Cardiac muscle cell (in vitro differentiated cells and primary cell): ENCODE results near the gene PLA2G2E. TPM values are rescaled to one million over a fixed set of nuclear protein-coding genes. Genes with fewer than 3 reads are reported as not detected.
A peak's percentile ranks its signal among the peaks of the same experiment; 100 is the strongest.

Source experiments
- DNase-seq, 2 donors: peaks; one replicate each; pipeline versions ENCODE4 v3.0.0 to v3.0.0-alpha.2; 2010 to 2017; ENCODE audit warnings: low read depth in 1 of 2, low spot score in 1 of 2
- H3K27ac ChIP-seq: fragments of 200-600 bp; sonication (generic); 2 replicates; pipeline ENCODE4 v1.5.1; 2016
- H3K27me3 ChIP-seq: fragments of 200-600 bp; sonication (generic); 2 replicates; pipeline ENCODE4 v1.6.0; 2016; ENCODE audit warnings: control low read depth
- H3K36me3 ChIP-seq: fragments of 200-600 bp; sonication (generic); 2 replicates; pipeline ENCODE4 v1.5.1; 2016; ENCODE audit warnings: control low read depth
- H3K4me1 ChIP-seq: fragments of 200-600 bp; sonication (generic); 2 replicates; pipeline ENCODE4 v1.8.1; 2017; ENCODE audit warnings: low read depth, mild to moderate bottlenecking, mixed run types
- H3K4me3 ChIP-seq: fragments of 200-600 bp; sonication (generic); 2 replicates; pipeline ENCODE4 v1.5.1; 2016; ENCODE audit warnings: mild to moderate bottlenecking
- H3K9me3 ChIP-seq: fragments of 200-600 bp; sonication (generic); 2 replicates; pipeline ENCODE4 v1.5.1; 2017; ENCODE audit warnings: low read depth, mild to moderate bottlenecking, control low read depth
- CTCF ChIP-seq: IDR thresholded peaks from 2 replicates; pipeline ENCODE4 v1.5.1; 2012; ENCODE audit warnings: low read depth, mild to moderate bottlenecking, low read length
- polyA plus RNA-seq: library from polyadenylated mRNA; unstranded; fragments of >200 nt; fragmentation: Nextera tagmentation; extraction: Ambion mirVana; gene quantifications from 2 replicates; pipeline ENCODE4 v1.2.1, GENCODE V29; 2016
- total RNA-seq: library from RNA; depleted of rRNA; stranded (reverse); fragments of >200 nt; gene quantifications from 2 replicates; pipeline ENCODE4 v1.2.3, GENCODE V29; 2016

The PLA2G2E gene
- total and polyA plus RNA-seq, 2 experiments from 2014 or later, result not detected

- no peaks in the 10 kb centered on the region for H3K9me3 ChIP-seq
- H3K27ac ChIP-seq, result no peak overlapping the region
- H3K4me3 ChIP-seq, result no peak overlapping the region
- no peaks in the 10 kb centered on the region for H3K4me1 ChIP-seq
- peaks cover 4% of the 10 kb centered on the region for H3K27me3 ChIP-seq
- H3K36me3 ChIP-seq, result no peaks in the 10 kb centered on the region
- TF ChIP-seq CTCF, result no peak
- DNase-seq, result no peak
Observed at GRCh38 chr1:19963636-19964035, 40.2 kb upstream of the PLA2G2E start.

GRCh38 chr1:19960591-19960990, 37.2 kb upstream of the PLA2G2E start:
- H3K4me1 ChIP-seq, result no peaks in the 10 kb centered on the region
- TF ChIP-seq CTCF, result no peak
- H3K4me3 ChIP-seq, result no peak overlapping the region
- no peaks in the 10 kb centered on the region for H3K9me3 ChIP-seq
- no peak overlapping the region for H3K27ac ChIP-seq
- H3K36me3 ChIP-seq, result no peaks in the 10 kb centered on the region
- DNase-seq, result no peak
- H3K27me3 ChIP-seq, result no peaks in the 10 kb centered on the region

- Histone ChIP-seq H3K27me3 (no peaks in the 10 kb centered on the region), H3K9me3 (no peaks in the 10 kb centered on the region), H3K27ac (no peak overlapping the region), H3K4me3 (no peak overlapping the region), H3K4me1 (no peaks in the 10 kb centered on the region), H3K36me3 (no peaks in the 10 kb centered on the region)
- no peak for DNase-seq
- TF ChIP-seq CTCF, result peak; percentile 22
Observed at GRCh38 chr1:19957779-19958178, 34.4 kb upstream of the PLA2G2E start.

DNA sequence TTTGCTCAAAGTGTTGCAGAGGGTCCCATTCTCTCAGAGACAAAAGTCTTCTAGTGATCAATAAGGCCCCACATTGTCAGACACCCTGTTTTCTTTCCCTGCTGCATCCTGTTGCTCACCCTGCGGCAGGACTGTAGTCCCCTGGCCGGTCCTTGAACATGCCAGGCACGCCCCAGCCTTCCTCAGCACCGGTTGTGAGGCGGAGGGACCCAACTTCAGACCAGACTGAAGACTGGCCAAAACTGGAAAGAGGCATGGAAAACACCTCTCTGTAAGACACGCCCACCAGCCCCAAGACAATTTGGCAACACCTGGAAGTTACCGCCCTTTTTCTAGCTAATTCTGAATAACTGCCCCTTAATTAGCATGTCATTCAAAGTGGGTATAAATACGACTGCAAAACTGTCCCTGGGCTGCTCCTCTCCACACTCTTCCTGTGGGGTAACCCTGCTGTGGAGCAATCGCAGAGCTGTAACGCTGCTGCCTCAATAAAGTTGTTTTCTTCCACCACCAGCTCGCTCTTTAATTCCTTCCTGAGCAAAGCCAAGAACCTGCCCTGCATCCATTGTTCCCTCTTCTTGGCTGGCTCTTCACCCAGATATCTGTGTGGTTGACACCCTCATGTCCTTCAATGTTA, 32.2 kb upstream of the PLA2G2E start:
- H3K36me3 ChIP-seq, result no peaks in the 10 kb centered on the region
- no peaks in the 10 kb centered on the region for H3K4me1 ChIP-seq
- TF ChIP-seq CTCF, result no peak
- no peak overlapping the region for H3K27ac ChIP-seq
- H3K4me3 ChIP-seq, result no peak overlapping the region
- DNase-seq, result no peak
- H3K27me3 ChIP-seq, result no peaks in the 10 kb centered on the region
- H3K9me3 ChIP-seq, result no peaks in the 10 kb centered on the region

DNA sequence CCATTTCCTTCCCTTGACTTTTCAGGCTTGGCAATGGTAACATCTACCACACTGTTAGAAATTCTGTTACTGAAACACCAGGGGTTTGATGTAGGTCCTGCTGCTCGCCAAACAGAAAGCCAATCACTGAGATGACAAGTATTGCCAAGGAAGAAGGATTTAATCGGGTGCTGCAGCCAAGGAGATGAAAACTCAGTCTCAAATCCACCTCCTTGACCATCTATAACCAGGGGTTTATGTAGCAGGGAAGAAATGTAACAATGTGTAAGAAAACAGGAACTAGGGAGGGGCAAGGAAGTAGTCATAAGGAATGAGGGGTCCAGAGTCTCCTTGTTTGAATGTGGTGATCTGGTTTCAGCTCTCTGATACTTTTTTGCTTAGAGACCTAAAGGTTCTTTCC, 30.6 kb upstream of the PLA2G2E start:
- DNase-seq, result no peak
- Histone ChIP-seq H3K27ac (no peak overlapping the region), H3K4me3 (no peak overlapping the region), H3K36me3 (no peaks in the 10 kb centered on the region), H3K9me3 (no peaks in the 10 kb centered on the region), H3K4me1 (no peaks in the 10 kb centered on the region), H3K27me3 (no peaks in the 10 kb centered on the region)
- no peak for TF ChIP-seq CTCF
